GM15510 (cell line): ENCODE data around the gene RNLS.

Source experiments
- POLR2A ChIP-seq: IDR thresholded peaks from 3 replicates; pipeline ENCODE4 v1.6.1; 2011; ENCODE audit warnings: borderline replicate concordance; ENCODE audit not compliant: insufficient read length; ENCODE audit errors: extremely low read depth

Gene RNLS

DNA sequence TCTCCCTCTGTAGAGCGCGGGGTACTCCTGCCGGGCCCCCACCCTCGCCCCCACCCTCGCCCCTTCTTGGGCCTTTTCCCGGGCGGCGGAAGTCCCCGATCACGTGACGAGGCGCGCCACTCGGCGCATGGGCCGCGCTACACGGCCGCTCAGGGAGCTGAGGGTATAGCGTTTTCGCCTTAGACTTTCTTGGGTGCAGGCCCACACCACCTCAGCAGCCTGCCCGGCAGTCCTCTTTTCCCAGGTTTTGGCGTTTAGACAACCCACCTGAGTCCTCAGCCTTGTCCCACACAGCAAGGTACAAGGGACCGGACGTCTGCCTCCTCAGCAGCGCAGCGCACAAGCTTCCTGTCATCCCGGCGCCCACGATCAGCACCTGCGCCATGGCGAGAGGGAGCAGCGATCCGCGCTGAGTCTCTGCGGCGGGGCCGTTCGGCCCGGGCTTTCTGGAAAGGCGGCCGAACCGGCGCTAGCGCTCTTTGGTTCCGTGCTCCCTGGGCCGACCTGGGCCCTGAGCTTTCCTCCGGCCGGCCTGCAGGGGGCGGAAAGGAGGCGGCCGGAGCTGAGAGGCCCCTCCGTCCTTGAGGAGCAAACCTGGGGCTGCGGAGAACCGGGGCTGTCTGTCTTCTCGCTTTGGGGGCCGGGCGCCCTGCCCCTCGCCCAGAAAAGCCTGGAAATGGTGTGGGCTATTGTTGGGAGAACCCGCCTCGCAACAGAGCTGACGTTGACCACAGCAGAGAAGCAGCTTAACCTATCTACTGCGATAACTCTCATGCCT is at the start of gene RNLS:
Gene RNLS, minus strand, starts transcription at position 513 of the 778 bp plus-strand sequence.
- peak; percentile 58 for TF ChIP-seq POLR2A

DNA sequence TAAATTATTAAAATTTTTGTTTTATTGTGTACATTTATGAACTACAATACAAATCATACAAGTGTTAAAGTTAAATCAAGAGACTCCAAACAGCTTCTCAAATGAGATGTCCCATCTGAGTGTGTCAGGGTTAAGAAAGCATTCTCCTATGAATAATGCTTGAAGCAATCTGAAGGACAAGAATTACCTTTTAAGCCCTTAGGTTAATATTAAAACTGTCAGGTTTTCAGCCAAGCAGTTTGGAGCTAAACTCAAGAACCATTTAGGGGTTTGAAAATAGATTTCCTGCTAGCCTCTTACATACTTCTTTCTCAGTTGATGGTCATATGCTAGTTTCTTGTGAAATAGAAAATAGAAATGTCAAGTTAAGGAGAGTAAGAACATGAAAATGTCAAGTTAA is 41.7 kb upstream of the RNLS start:
- TF ChIP-seq POLR2A, result no peak

DNA sequence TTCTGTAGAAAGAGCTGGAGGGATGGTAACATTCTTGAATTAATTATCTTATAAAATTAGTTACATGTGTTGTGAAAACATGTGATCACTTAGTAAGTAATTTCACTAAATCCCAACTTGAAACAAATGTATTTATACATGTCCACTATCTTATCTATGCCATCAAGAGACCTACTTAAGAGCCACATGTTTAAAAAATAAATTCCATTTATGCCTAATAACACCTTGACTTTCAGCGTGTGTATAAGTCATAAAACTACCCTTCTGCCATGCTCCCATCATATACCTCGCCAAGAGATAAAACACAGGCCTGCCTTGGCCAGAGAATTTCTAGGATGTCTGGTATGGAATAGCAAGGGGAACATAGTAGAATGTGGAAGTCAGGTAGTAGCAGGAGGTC is 40.7 kb upstream of the RNLS start:
- no peak for TF ChIP-seq POLR2A

GRCh38 chr10:88620441-88620840 is 37.3 kb upstream of the RNLS start:
- no peak for TF ChIP-seq POLR2A

GRCh38 chr10:88618496-88618895 is 35.4 kb upstream of the RNLS start:
- TF ChIP-seq POLR2A, result no peak

DNA sequence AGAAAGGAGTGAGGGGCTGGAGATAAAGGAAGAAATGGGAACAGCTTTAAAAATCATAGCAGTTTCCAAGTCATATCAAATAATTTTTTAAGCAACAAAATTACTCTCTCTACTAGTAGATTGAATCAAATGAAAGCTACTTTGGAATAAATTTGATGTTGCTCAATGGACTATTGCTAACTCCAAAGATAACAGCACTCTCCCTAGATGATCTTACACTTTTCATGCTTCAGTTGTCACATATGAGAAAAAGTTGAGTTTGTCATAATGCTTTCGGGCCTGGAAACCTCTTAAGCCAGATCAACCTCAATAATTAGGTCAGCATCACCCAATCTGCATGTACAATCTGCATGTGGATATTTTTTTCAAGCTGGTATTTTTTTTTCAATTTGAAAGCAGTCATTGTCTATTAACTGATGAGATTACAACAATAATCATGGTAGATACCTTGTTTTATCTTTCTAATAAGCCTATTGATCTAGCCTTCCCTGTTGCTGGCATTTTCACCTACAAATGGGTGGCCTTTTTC is 34.7 kb upstream of the RNLS start:
- TF ChIP-seq POLR2A, result no peak

DNA sequence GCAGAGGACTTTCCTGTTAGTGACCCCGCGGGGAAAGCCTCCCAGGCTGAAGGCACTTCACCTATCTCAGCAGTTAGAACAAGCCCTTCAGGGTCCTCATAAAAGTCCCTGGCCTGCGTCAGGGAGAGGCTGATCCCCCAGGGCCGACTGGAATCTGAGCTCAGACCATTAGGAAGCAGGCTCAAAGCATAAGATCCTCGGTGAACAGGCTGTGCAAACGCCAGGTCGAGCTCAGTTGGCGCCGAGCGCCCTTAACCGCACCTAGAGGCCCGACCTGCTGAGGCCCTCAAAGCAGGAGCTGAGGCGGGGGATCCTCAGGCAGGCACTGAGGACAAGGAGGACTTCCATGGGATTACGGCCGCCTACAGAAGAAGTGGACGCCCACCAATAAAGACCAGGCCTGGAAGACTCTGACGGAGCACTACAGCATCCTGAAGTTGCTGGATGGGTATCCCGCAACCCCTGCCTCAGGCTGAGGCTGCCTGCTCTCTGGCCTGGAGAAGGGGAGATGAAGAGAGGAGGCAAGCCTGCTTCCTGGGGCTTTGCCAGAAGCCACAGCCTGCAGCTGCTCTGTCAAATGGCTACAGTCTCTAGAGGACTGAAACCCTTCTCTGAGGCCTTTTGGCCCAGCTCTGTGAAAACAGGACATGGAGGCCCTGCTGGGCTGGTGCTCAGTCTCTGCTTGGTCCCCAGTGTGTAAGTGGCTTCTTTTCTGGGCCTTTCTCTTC is 33.3 kb upstream of the RNLS start:
- no peak for TF ChIP-seq POLR2A

DNA sequence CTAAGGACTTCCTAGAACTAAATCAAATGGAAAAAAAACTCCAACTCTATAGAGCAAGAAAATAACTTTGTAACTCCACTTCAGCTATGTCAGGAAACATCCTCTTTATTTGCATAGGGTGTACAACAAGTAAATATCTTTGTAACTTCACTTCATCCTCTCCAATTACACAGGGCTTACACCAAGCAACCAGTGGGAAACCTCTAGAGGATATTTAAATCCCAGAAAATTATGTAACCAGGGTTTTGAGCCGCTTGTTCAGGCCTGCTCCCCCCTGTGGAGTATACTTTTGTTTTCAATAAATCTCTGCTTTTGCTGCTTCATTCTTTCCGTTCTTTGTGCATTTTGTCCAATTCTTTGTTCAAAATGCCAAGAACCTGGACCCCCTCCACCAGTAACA is 25.7 kb upstream of the RNLS start:
- no peak for TF ChIP-seq POLR2A

DNA sequence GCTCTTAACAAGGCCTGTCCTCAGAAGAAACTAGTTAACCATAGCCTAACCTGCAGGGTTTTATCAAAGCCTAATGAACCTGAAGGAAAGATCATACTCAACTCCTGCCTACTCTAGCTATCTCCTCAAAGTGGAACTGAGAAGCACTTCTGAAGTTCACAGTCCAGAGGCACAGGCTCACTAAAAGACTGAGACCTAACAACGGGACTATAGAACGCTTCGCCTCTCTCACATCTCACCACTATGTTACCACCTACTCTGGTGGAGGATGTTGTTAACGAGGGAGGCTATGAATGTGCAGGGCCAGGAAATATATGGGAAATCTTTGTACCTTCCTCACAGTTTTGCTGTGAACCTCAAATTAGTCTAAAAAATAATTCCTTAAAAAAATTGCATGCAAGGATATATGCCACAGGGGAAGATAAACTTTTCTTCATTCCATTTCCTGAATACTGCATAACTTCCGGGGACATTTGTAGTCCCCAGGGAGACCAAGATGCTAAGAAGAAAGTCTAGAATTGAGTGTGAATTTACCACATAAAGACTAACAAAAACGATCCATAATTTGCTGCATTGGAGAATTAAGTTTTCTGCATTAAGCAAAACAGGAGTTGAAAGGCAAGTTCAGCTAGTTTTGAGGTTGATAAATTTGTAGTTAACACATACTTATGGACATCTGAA is 25.1 kb upstream of the RNLS start:
- no peak for TF ChIP-seq POLR2A

GRCh38 chr10:88598055-88598454 is 14.9 kb upstream of the RNLS start:
- TF ChIP-seq POLR2A, result no peak

GRCh38 chr10:88594482-88594881 is 11.4 kb upstream of the RNLS start:
- no peak for TF ChIP-seq POLR2A

GRCh38 chr10:88592906-88593305 is 9.8 kb upstream of the RNLS start:
- no peak for TF ChIP-seq POLR2A

- no peak for TF ChIP-seq POLR2A
Measured at GRCh38 chr10:88592381-88592780, 9.3 kb upstream of the RNLS start.

DNA sequence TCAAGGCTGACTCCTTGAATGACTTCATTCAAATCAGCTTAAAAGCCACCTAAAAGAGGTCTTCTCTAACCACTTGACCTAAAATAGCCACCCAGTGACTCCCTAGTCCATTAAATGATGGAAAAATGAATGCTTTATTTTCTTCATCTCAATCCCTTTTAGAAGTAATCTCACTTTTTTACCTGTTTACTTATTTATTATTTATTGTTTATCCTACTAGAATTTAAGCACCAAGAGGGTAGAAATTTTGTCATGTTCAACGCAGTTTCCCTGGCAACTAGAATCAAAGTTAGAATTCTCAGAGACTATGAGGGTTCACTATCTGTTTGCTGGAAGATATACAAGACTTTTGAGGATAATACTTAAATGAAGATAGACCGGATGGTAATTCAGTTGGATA is 3.3 kb upstream of the RNLS start, which contains the start of gene LIPJ:
Gene LIPJ, plus strand, starts transcription at position 301 of the 400 bp plus-strand sequence. CDS start 3,926 bp downstream, outside the sequence.
- TF ChIP-seq POLR2A, result no peak

GRCh38 chr10:88583584-88583957 is 453 bp upstream of the RNLS start:
- TF ChIP-seq POLR2A, result no peak
